IMR-90 (cell line): ENCODE results near the gene CST5. TPM values are rescaled to one million over a fixed set of nuclear protein-coding genes. Genes with fewer than 3 reads are reported as not detected.

Experiments
- ATAC-seq: fragments of 200-7000 bp; cut with Tn5 transposase; 2 replicates; pipeline ENCODE4 v1.9.1; 2020; ENCODE audit warnings: low read depth, mild to moderate bottlenecking, moderate library complexity
- BruUV-seq: library from RNA; stranded (reverse); fragments of 400-500 nt; replicated peaks from 2 replicates; lab custom pipeline; 2021; lab: Mats Ljungman, UMichigan
- CTCF ChIA-PET: fragments of 300-600 bp; formaldehyde crosslinking; extraction: SDS; loops from one replicate; lab custom pipeline; 2021; ENCODE audit warnings: antibody characterized with exemption; lab: Yijun Ruan, JAX
- POLR2A ChIA-PET: fragments of 300-600 bp; sonication (Branson Sonifier 250); formaldehyde crosslinking; loops from one replicate; lab custom pipeline; 2022; ENCODE audit warnings: antibody characterized with exemption; ENCODE audit not compliant: unreplicated experiment; lab: Charles Lee
- DNase-seq: peaks from one replicate; pipeline ENCODE4 v3.0.0; 2013
- H2AFZ ChIP-seq: replicated peaks from 2 replicates; pipeline ENCODE3; 2013; ENCODE audit warnings: low read length, mild to moderate bottlenecking; ENCODE audit not compliant: poor library complexity
- H2AK5ac ChIP-seq: 2 replicates; pipeline ENCODE4 v1.6.1; 2013; ENCODE audit warnings: low read depth, low read length, inconsistent platforms
- H2AK9ac ChIP-seq: replicated peaks from 2 replicates; pipeline ENCODE3; 2013; ENCODE audit warnings: mild to moderate bottlenecking, low read depth, low read length, moderate library complexity; ENCODE audit not compliant: poor library complexity
- H2BK120ac ChIP-seq: 2 replicates; pipeline ENCODE4 v1.6.1; 2013; ENCODE audit warnings: low read depth, low read length, inconsistent platforms
- H2BK15ac ChIP-seq: 3 replicates; pipeline ENCODE4 v1.6.1; 2013; ENCODE audit warnings: low read depth, low read length, inconsistent platforms
- H2BK20ac ChIP-seq: 2 replicates; pipeline ENCODE4 v1.6.1; 2013; ENCODE audit warnings: low read depth, mild to moderate bottlenecking, inconsistent platforms, low read length, moderate library complexity
- H2BK5ac ChIP-seq: 2 replicates; pipeline ENCODE4 v1.6.1; 2013; ENCODE audit warnings: mild to moderate bottlenecking, low read depth, low read length, inconsistent platforms; ENCODE audit not compliant: poor library complexity, severe bottlenecking
- H3K14ac ChIP-seq: replicated peaks from 2 replicates; pipeline ENCODE4 v1.6.1; 2013; ENCODE audit warnings: low read depth, low read length, inconsistent platforms
- H3K18ac ChIP-seq: 2 replicates; pipeline ENCODE4 v1.6.1; 2013; ENCODE audit warnings: low read depth, low read length, control low read depth
- H3K23ac ChIP-seq: 2 replicates; pipeline ENCODE4 v1.6.1; 2013; ENCODE audit warnings: low read depth, low read length, inconsistent platforms
- H3K27ac ChIP-seq: 2 replicates; pipeline ENCODE4 v1.5.1; 2013; ENCODE audit warnings: mild to moderate bottlenecking, control low read depth, low read length; ENCODE audit not compliant: insufficient read depth
- H3K27me3 ChIP-seq: 2 replicates; pipeline ENCODE4 v1.6.1; 2013; ENCODE audit warnings: low read length; ENCODE audit not compliant: control insufficient read depth, insufficient read depth
- H3K36me3 ChIP-seq: 2 replicates; pipeline ENCODE4 v1.6.1; 2013; ENCODE audit warnings: low read length, mixed read lengths; ENCODE audit not compliant: control insufficient read depth, insufficient read depth
- H3K4ac ChIP-seq: 2 replicates; pipeline ENCODE4 v1.6.1; 2013; ENCODE audit warnings: low read depth, low read length, inconsistent platforms
- H3K4me1 ChIP-seq: 2 replicates; pipeline ENCODE4 v1.6.1; 2013; ENCODE audit warnings: low read length, mixed read lengths; ENCODE audit not compliant: control insufficient read depth, insufficient read depth
- H3K4me2 ChIP-seq: 2 replicates; pipeline ENCODE4 v1.6.1; 2013; ENCODE audit warnings: low read depth, mild to moderate bottlenecking, control low read depth, low read length, moderate library complexity
- H3K4me3 ChIP-seq: 2 replicates; pipeline ENCODE4 v1.5.1; 2013; ENCODE audit warnings: low read depth, mild to moderate bottlenecking, control low read depth, low read length, moderate library complexity; ENCODE audit not compliant: insufficient read depth
- H3K56ac ChIP-seq: 2 replicates; pipeline ENCODE4 v1.6.1; 2013; ENCODE audit warnings: low read length, inconsistent platforms; ENCODE audit not compliant: insufficient read depth; ENCODE audit errors: extremely low read depth
- H3K79me1 ChIP-seq, 2 experiments: 2 replicates each; pipeline ENCODE4 v1.6.1; 2013; ENCODE audit warnings: low read length in 2 of 2, inconsistent platforms in 1 of 2, low read depth in 1 of 2
- H3K9ac ChIP-seq: 2 replicates; pipeline ENCODE4 v1.6.1; 2013; ENCODE audit warnings: low read depth, low read length, control low read depth
- H3K9me1 ChIP-seq: 2 replicates; pipeline ENCODE4 v1.6.1; 2013; ENCODE audit warnings: low read length, inconsistent platforms; ENCODE audit not compliant: insufficient read depth
- H3K9me3 ChIP-seq: 2 replicates; pipeline ENCODE4 v1.6.1; 2013; ENCODE audit warnings: low read length; ENCODE audit not compliant: control insufficient read depth, insufficient read depth
- H4K20me1 ChIP-seq: 2 replicates; pipeline ENCODE4 v1.6.1; 2013; ENCODE audit warnings: low read length, inconsistent platforms; ENCODE audit not compliant: insufficient read depth
- H4K5ac ChIP-seq: 2 replicates; pipeline ENCODE4 v1.6.1; 2013; ENCODE audit warnings: mild to moderate bottlenecking, low read depth, low read length, control low read depth
- H4K8ac ChIP-seq, 2 experiments: 2 replicates each; pipeline ENCODE4 v1.6.1; 2013; ENCODE audit warnings: low read depth in 2 of 2, low read length in 2 of 2, control low read depth in 1 of 2, inconsistent platforms in 1 of 2
- H4K91ac ChIP-seq: 2 replicates; pipeline ENCODE4 v1.6.1; 2013; ENCODE audit warnings: low read depth, low read length, inconsistent platforms; ENCODE audit not compliant: insufficient read depth
- BHLHE40 ChIP-seq: fragments of 150-350 bp; IDR thresholded peaks from 2 replicates; pipeline ENCODE4 v1.6.1; 2016; ENCODE audit warnings: mild to moderate bottlenecking, low read depth, low read length
- CEBPB ChIP-seq: IDR thresholded peaks from 2 replicates; pipeline ENCODE4 v1.6.1; 2012; ENCODE audit warnings: low read depth, low read length, improper control_type of control experiment
- CHD1 ChIP-seq: IDR thresholded peaks from 2 replicates; pipeline ENCODE4 v1.6.1; 2012; ENCODE audit warnings: low read depth, low read length, improper control_type of control experiment
- ELK1 ChIP-seq: fragments of 150-350 bp; IDR thresholded peaks from 2 replicates; pipeline ENCODE4 v1.6.1; 2016; ENCODE audit warnings: low read depth, mild to moderate bottlenecking, low read length, moderate library complexity, borderline replicate concordance
- MAFK ChIP-seq: IDR thresholded peaks from 2 replicates; pipeline ENCODE4 v1.6.1; 2012; ENCODE audit warnings: low read depth, low read length, improper control_type of control experiment
- MAZ ChIP-seq: IDR thresholded peaks from 2 replicates; pipeline ENCODE4 v1.6.1; 2012; ENCODE audit warnings: low read depth, mild to moderate bottlenecking, low read length, improper control_type of control experiment, moderate library complexity, borderline replicate concordance
- POLR2A ChIP-seq: IDR thresholded peaks from 2 replicates; pipeline ENCODE4 v1.6.1; 2012; ENCODE audit warnings: mild to moderate bottlenecking, low read depth, low read length
- RAD21 ChIP-seq: IDR thresholded peaks from 2 replicates; pipeline ENCODE4 v1.6.1; 2012; ENCODE audit warnings: low read length, improper control_type of control experiment
- WGBS, 2 experiments: methylation state at CpG; one replicate each; pipeline versions ENCODE4 v1.1.5 to v1.1.7; 2013; ENCODE audit warnings: missing lambda C conversion rate in 2 of 2; ENCODE audit not compliant: insufficient read length in 1 of 2; ENCODE audit errors: extremely low coverage in 2 of 2; 5-methylcytosine and 5-hydroxymethylcytosine counted together
- dilution Hi-C: fragments of 300-500 bp; cut with HindIII; formaldehyde crosslinking; loops from one replicate; pipeline ENCODE4 v1.14.3; 2018; ENCODE audit warnings: low sequenced_read_pairs; ENCODE audit not compliant: unreplicated experiment
- in situ Hi-C: fragments of 300-500 bp; cut with MboI; formaldehyde crosslinking; loops from 3 replicates; pipeline ENCODE4 v1.14.3; 2019; ENCODE audit warnings: low sequenced_read_pairs, inconsistent platforms, mixed read lengths
- intact Hi-C: fragments of 100-400 bp; cut with micrococcal nuclease; formaldehyde crosslinking; loops from 2 replicates; pipeline ENCODE4 v1.10.0; 2022
- polyA plus RNA-seq, 3 experiments: library from polyadenylated mRNA; depleted of rRNA; stranded (reverse); fragments of >200 nt; gene quantifications; 2 replicates each; pipeline ENCODE4 v1.2.3, GENCODE V29; 2012; ENCODE audit warnings: low replicate concordance in 1 of 3
- total RNA-seq: library from RNA; depleted of rRNA; stranded (reverse); fragments of >200 nt; gene quantifications from 2 replicates; pipeline ENCODE4 v1.2.3, GENCODE V29; 2012
- TF ChIP-seq, protein P1 (sequence below): fragments of 150-350 bp; IDR thresholded peaks from 2 replicates; pipeline ENCODE4 v1.6.1; 2017; ENCODE audit warnings: mild to moderate bottlenecking, antibody characterized with exemption, low read length, low read depth

CST5 gene
- total and polyA plus RNA-seq, 2 of the 4 experiments (the other 2 are of a cell fraction) = not detected

DNA sequence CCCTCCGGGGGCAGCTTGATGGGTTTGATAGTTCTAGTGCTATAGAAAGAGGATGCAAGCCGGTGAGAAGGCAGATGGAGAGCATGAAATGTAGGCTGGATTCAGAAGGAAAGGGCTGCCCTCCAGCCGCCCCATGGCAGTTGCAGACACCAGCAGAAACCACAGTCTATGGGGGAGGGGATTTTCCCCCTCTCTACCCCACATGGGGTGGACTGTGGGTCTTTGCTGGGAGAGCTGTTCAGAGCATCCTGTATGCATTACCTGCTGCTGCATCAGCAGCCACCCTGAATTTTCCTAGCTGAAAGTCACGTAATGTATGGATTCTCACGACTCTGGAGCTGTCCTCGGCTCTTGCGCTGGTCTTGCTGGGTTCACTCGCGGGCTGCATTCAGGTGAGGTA is 48.8 kb upstream of the CST5 start:
- Histone ChIP-seq H3K23ac (no peak overlapping the region), H2BK20ac (no peak overlapping the region), H4K5ac (no peak overlapping the region), H4K20me1 (no peaks in the 10 kb centered on the region), H3K4ac (no peak overlapping the region), H2AFZ (no peak overlapping the region), H3K27me3 (no peaks in the 10 kb centered on the region), H4K8ac (no peak overlapping the region), H3K4me1 (no peaks in the 10 kb centered on the region), H3K27ac (no peak overlapping the region), H3K9me1 (no peaks in the 10 kb centered on the region), H3K18ac (no peak overlapping the region), H2AK9ac (no peak overlapping the region), H3K36me3 (no peaks in the 10 kb centered on the region), H2BK15ac (no peak overlapping the region), H3K56ac (no peak overlapping the region), H3K14ac (no peak overlapping the region), H3K9ac (no peak overlapping the region), H3K79me1 (no peaks in the 10 kb centered on the region), H2BK5ac (no peak overlapping the region), H3K4me3 (no peak overlapping the region), H4K91ac (no peak overlapping the region), H3K9me3 (no peaks in the 10 kb centered on the region), H2AK5ac (no peak overlapping the region), H2BK120ac (no peak overlapping the region), H3K4me2 (no peak overlapping the region)
- in situ Hi-C loops (loop anchor here (25.0 kb wide), 1 partner anchor 984 kb away; no protein-coding TSS in a partner anchor), intact Hi-C loops (no loop called here), dilution Hi-C loops (no loop called here)
- no peak for ATAC-seq
- no peak for TF ChIP-seq RAD21
- TF ChIP-seq ELK1 = no peak
- no peak for TF ChIP-seq MAFK
- TF ChIP-seq, protein P1, sequence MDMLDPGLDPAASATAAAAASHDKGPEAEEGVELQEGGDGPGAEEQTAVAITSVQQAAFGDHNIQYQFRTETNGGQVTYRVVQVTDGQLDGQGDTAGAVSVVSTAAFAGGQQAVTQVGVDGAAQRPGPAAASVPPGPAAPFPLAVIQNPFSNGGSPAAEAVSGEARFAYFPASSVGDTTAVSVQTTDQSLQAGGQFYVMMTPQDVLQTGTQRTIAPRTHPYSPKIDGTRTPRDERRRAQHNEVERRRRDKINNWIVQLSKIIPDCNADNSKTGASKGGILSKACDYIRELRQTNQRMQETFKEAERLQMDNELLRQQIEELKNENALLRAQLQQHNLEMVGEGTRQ = no peak
- TF ChIP-seq CEBPB = no peak
- TF ChIP-seq BHLHE40 = no peak
- TF ChIP-seq POLR2A = no peak
- TF ChIP-seq MAZ = no peak
- TF ChIP-seq CHD1 = no peak
- CTCF ChIA-PET = interaction anchor here (0.6 kb wide), 1 partner anchor 9 kb away, joined by 3 read pairs; no protein-coding TSS in a partner anchor
- DNase-seq = no peak
- POLR2A ChIA-PET = no interaction called here
- WGBS, 2 experiments = 58% methylated on average over 4 of the region's 9 CpGs; no CpG with 5 or more reads in 1 of the 2 experiments
- BruUV-seq = no TSS peak
